NCI-H1694 treated with DMSO at 0.1 percent for 48 hours (cell line): ENCODE measurements around the gene C19orf38.

Experiments
- DNase-seq: peaks from one replicate; lab custom pipeline; 2025; lab: John Stamatoyannopoulos, UW

C19orf38 gene, protein sequence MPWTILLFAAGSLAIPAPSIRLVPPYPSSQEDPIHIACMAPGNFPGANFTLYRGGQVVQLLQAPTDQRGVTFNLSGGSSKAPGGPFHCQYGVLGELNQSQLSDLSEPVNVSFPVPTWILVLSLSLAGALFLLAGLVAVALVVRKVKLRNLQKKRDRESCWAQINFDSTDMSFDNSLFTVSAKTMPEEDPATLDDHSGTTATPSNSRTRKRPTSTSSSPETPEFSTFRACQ

GRCh38 chr19:10848230-10848856 is at the start of gene C19orf38:
Gene C19orf38 (plus strand): TSS chr19:10848415. CDS start chr19:10848509, 94 bp downstream.
- no peak for DNase-seq

- DNase-seq: no peak
Observed at GRCh38 chr19:10800488-10800887, 47.7 kb upstream of the C19orf38 start.

- DNase-seq: no peak
Observed at GRCh38 chr19:10802479-10802878, 45.7 kb upstream of the C19orf38 start.

DNA sequence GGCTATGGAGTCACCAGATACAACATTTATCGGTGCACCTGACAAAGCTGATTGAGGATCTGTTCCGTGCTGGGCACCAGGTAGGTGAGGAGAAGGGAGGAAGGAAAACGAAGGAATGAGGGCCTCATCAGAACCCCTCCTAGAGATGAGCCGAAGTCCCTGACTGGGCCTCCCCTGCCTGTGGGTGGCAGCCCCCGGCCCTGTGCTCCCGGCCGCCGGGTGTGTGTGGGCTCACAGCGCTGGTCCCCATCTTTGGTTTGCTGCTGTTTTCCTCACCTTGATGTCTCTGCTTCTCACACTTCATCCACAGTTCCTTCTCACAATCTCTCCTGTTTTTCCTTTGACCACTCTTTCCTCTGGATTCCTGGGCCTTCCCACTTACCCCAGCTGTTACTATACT is 45.0 kb upstream of the C19orf38 start:
- DNase-seq: no peak

- DNase-seq: no peak
Observed at GRCh38 chr19:10805065-10805757, 43.0 kb upstream of the C19orf38 start.

GRCh38 chr19:10805758-10806247 is 42.4 kb upstream of the C19orf38 start:
- no peak for DNase-seq

GRCh38 chr19:10808937-10809649 is 39.1 kb upstream of the C19orf38 start:
- no peak for DNase-seq

DNA sequence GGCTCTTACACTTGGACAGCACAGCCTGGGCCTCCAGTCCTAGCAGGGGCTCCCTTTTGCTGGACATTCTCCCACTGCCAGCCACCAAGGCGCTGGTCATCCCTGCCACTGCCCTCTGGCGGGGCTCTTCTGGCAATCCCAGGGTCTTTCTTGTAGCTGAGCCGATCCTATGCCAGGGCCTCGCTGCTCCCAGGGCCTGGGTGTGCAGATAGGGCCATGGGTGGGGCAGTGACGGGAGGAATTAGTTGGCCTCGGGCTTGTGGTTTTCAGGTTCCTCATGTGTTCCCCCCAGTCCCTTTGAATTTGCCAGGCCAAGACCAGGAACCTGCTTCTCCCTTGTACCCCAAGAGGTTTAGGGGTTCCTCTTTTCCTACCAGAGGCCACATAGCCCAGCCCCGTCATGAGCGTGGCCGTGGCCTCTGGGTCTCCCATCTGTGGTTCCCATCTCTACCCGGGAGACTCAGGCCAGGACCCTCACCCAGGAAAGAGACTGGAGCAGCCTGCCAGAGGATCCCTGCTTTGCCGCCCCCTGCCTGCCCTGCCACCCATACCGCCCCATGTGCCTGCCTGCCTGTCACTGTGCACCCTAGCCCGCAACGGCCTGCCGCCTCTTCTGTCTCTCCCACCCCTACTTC is 38.4 kb upstream of the C19orf38 start:
- DNase-seq: no peak

- no peak for DNase-seq
Observed at GRCh38 chr19:10811391-10812111, 36.7 kb upstream of the C19orf38 start.

GRCh38 chr19:10812196-10812595 is 36.0 kb upstream of the C19orf38 start:
- no peak for DNase-seq

DNA sequence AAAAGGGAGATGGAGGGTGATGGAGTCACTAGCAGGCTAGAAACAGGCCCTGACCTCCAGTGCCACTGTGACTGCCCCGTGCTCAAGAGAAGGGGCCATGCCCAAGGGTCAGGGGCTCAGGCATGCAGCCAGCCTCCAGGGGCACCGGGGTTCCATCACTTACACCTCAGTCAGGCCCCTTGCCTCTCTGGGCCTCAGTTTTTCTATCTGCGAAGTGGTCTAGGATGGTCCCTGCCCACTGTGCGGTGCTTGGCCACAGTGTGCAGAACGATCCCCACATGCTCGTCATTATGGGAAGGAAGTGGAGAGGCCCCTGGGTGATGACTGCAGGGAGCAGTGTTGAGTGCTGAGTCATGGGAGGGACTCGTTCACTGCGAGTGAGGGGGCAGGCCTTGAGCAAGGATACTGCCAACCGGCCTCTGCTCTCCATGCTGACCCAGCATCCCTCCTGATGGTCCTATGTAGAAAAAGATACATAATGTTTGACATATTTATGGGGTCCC is 35.3 kb upstream of the C19orf38 start:
- DNase-seq: no peak

- DNase-seq: no peak
Observed at GRCh38 chr19:10815007-10815536, 33.1 kb upstream of the C19orf38 start.

GRCh38 chr19:10815969-10816644 is 32.1 kb upstream of the C19orf38 start:
- DNase-seq: no peak

DNA sequence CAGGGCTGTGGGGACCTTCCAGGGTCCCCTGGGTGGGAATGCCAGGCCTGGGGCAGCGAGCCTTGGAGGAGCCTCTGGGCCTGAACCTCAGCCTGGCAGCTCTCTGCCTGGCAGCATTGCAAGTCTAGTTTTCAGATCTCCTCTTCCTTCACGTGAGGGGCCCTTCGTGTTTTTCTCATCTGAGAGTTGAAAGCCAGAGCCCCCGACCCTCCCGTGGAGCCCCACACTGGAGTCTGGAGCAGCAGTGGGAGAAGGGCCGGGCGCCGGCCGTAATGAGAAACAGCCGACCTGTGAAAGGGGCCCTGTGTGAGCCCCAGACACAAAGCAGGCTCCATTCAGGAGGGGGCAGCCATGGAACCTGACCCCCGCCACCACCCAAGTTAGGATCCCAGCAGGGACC is 31.5 kb upstream of the C19orf38 start:
- DNase-seq: no peak

- no peak for DNase-seq
Observed at GRCh38 chr19:10817291-10818038, 30.8 kb upstream of the C19orf38 start.

DNA sequence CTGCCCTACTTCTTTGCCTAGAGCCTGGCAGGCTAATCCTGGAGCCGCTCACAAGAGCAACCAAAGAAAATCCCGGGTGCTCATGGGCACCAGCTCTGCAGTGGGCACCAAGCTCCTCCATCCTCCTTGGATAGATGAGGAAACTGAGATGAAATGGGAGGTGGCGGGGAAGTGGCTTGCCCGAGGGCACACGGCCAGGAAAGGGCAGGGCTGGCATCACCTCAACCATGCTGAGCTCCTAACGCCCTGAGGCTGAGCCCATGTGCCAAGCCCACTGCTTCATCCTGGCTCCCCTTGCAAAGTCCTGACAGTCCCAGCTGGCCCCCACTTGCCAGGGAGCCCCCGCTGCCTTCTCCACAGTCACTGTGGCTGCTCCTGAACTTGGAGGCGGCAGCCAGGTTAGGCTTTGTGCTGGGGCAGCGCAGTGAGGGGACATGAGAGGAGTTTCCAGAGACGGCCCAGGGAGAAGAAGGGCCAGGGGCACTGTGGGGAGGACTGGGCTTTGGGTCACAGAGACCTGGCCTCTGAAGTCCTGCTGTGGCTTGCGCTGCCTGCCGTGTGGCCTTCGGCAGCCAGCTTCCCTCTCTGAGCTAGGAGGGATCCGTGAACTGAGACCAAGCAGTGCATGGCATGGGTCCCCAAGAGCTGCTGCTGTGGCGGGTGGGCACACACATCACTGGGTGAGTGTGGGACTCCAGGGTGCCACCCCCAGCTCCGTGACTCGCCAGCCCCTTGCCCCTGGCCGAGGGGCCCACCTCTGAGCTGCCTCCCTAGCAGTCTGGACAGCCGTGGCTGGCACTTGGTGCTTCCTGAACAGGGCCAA is 29.7 kb upstream of the C19orf38 start:
- no peak for DNase-seq

DNA sequence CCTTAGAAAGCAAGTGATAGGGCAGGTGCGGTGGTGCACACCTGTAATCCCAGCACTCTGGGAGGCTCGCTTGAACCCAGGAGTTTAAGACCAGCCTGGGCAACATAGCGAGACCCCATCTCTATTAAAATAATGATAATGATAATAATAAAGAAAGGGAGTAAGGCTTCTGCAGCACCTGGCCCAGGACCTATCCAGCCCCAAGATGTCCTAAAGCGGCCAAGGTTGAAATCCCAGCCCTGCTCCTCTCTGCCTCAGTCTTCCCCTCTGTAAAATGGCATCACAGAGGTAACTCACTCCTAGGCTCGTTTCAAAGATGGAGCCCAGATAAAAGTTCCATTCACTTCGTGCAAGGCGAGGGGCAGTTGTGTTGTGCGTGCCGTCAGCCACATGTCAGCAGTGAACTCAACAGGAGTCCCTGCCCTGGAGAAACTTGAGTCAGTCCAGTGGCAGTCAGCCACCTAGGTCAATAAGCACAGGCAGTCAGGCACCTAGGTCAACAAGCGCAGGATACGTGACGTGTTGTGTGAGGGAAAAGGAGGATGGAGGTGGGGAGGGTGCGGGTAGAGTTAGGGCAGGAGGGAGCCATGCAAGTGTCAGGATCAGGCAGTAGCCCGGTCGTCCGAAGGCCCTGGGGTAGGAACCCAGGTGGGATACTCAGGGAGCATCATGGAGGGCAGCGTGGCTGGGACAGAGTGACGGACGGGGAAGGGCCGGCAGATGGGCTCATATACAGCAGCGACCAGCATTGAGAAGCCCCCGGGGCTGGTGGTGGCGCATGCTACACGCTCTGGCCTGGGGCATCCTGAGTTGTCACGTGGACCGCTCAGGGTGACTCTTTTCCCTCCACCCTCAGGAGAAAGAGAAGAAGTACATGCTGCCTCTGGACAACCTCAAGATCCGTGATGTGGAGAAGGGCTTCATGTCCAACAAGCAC is 28.8 kb upstream of the C19orf38 start:
- DNase-seq: no peak

GRCh38 chr19:10820173-10820572 is 28.0 kb upstream of the C19orf38 start:
- DNase-seq: no peak
